ENCODE measurements around the gene IGFL4. TPM values are rescaled to one million over a fixed set of nuclear protein-coding genes. Genes with fewer than 3 reads are reported as not detected.

The IGFL4 gene
- polyA plus RNA-seq, 1 experiment: not detected

DNA sequence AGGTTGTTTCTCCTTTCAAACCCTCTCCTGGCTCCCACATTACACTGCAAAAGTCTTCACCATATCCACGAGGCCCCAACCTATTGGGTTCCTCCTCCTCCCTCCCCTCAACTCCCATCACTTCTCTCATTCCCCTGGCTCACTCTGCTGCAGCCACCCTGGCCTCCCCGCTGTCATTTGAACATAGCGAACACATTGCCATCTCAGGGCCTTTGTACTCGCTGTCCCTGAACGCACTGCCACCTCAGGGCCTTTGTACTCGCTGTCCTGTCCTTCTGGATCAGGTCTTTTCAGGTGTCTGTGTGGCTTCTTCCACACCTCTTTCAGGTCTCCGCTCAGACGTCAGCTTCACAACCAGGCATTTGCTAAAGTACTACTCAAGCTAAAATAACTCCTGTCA lies 43.9 kb downstream of the IGFL4 start:
- Histone ChIP-seq H3K36me3 (ENCODE audit: control insufficient read depth, insufficient read depth, low read length) (no peaks in the 10 kb centered on the region), H3K4me3 (ENCODE audit: low read depth, low read length) (no peak overlapping the region), H3K27me3 (ENCODE audit: control insufficient read depth, insufficient read depth, low read length) (no peaks in the 10 kb centered on the region)
- ChIA-PET CTCF (interaction anchor here (1.6 to 1.7 kb wide), 2 partner anchors 20 to 32 kb away, joined by 3 to 4 read pairs; no protein-coding TSS in a partner anchor), POLR2A (no interaction called here)
- DNase-seq (ENCODE audit: low read depth): no peak
- TF ChIP-seq, protein P1, sequence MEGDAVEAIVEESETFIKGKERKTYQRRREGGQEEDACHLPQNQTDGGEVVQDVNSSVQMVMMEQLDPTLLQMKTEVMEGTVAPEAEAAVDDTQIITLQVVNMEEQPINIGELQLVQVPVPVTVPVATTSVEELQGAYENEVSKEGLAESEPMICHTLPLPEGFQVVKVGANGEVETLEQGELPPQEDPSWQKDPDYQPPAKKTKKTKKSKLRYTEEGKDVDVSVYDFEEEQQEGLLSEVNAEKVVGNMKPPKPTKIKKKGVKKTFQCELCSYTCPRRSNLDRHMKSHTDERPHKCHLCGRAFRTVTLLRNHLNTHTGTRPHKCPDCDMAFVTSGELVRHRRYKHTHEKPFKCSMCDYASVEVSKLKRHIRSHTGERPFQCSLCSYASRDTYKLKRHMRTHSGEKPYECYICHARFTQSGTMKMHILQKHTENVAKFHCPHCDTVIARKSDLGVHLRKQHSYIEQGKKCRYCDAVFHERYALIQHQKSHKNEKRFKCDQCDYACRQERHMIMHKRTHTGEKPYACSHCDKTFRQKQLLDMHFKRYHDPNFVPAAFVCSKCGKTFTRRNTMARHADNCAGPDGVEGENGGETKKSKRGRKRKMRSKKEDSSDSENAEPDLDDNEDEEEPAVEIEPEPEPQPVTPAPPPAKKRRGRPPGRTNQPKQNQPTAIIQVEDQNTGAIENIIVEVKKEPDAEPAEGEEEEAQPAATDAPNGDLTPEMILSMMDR (IDR thresholded peaks at IDR 0.05; ENCODE audit: insufficient read depth, low read depth, low read length): no peak

DNA sequence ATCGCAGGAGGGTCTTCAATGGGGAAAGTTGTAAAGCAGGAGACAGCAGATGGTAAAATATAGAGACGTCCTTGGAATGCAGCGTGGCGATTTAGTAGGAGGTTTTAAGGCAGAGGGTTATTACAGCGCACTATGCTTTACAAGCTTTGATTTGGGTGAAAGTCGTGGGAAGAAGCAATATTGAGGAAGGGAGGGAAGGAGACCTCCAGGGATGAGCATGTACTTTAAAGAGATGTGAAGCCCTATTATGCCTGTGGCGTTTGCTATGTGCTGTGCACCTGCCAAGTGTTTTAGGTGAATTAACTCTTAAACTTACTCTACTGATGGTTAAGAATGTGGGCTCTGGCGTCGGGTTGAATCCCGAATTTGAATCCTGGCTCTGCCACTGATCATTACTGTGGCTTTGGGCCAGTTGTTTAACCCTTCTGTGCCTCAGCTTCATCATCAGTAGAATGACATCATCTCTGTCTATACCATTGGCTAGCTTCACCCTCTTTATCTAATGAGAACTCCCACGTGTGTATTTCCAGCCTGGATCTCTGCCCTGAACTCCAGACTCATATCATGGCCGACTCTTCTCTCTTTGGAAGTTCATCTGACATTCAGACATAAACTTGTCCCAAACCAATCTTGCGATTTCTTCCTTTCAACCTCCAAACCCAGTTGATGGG lies 45.0 kb downstream of the IGFL4 start:
- TF ChIP-seq, protein P1 (IDR thresholded peaks at IDR 0.05; ENCODE audit: insufficient read depth, low read depth, low read length): no peak
- no peak for DNase-seq (ENCODE audit: low read depth)
- Histone ChIP-seq H3K27me3 (ENCODE audit: control insufficient read depth, insufficient read depth, low read length) (no peaks in the 10 kb centered on the region), H3K4me3 (ENCODE audit: low read depth, low read length) (peak overlapping the region; percentile 73), H3K36me3 (ENCODE audit: control insufficient read depth, insufficient read depth, low read length) (no peaks in the 10 kb centered on the region)
- CTCF ChIA-PET: interaction anchor here (0.8 to 3.0 kb wide), 5 partner anchors 14 to 82 kb away, joined by 3 to 21 read pairs (median 3); no protein-coding TSS in a partner anchor
- POLR2A ChIA-PET: no interaction called here

DNA sequence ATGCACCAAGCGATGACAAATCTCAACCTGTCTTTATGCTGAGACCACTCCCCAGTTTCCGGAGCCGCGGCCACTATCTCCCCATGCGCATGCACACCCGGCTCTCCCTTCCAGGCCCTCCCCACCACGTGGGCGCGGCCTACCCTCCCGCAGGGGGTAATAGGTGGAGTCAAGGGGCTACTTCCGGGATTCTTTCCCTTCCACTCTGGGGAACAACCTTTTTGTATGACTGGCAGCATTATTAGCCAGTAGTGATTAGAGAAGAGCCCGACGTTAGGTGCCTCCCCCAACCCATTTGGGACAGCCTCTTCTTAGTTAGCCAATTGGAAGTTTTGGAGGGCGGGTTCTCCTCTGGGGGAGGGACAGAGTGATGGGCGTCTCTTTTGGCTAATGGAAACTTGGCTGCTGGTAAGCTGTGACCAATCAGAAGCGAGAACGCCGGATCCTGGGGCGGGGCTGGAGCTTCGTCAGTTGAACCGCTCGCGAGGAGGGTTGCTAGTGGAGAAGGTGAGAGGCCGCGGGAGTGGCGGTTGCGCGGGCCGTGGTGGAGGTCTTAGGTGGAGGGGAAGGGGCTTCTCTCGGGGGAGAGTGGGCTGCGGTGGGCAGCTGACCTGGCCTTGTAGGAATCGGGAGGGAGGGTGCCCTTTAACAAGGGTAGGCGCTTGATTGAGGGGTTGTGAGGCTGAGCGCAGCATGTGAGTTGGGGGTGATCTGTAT lies 45.6 kb downstream of the IGFL4 start, which contains the start of gene CCDC61:
CCDC61 (plus strand) TSS at position 470 of the 717 bp plus-strand sequence. CDS start 7,552 bp downstream, outside the sequence.
- peak; percentile 98 for DNase-seq (ENCODE audit: low read depth)
- TF ChIP-seq, protein P1 (IDR thresholded peaks at IDR 0.05; ENCODE audit: insufficient read depth, low read depth, low read length): no peak
- CTCF ChIA-PET: interaction anchor here (0.8 to 3.0 kb wide), 4 partner anchors 14 to 83 kb away, joined by 3 to 21 read pairs (median 3); no protein-coding TSS in a partner anchor
- Histone ChIP-seq H3K27me3 (ENCODE audit: control insufficient read depth, insufficient read depth, low read length) (no peaks in the 10 kb centered on the region), H3K4me3 (ENCODE audit: low read depth, low read length) (peak within 1 kb of the TSS; percentile 73), H3K36me3 (ENCODE audit: control insufficient read depth, insufficient read depth, low read length) (no peaks in the 10 kb centered on the region)
- POLR2A ChIA-PET: interaction anchor here (0.6 kb wide), 1 partner anchor 616 kb away, joined by 3 read pairs; no protein-coding TSS in a partner anchor

DNA sequence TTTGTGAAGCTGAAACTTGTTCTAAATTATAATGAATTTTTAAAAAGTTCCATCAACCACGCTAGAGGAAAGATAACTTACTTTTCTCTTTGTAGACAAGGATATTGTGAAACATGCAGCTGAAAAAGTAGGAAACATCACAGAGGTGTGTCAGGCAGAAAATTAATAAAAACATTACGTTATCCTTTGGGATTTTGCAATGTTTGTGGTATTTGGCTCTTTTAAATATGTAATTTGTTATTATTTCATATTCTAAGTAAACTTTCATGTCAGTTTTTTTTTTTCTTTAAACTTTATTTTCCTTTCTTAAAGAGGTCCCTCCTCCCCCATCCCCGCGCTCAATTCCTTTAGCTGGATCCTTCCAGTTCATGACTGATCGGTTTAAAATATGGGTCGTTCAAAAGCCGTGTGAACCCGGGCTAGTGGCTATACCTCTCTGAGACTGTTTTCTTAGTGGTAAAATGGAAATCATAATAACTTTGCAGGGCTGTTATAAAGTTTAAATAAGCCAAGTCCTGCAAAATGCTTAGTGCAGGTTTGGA lies 46.3 kb downstream of the IGFL4 start:
- ChIA-PET POLR2A (interaction anchor here (0.6 kb wide), 1 partner anchor 617 kb away, joined by 3 read pairs; no protein-coding TSS in a partner anchor), CTCF (interaction anchor here (0.6 to 3.0 kb wide), 5 partner anchors 14 to 84 kb away, joined by 3 to 21 read pairs (median 3); no protein-coding TSS in a partner anchor)
- TF ChIP-seq, protein P1 (IDR thresholded peaks at IDR 0.05; ENCODE audit: insufficient read depth, low read depth, low read length): no peak
- Histone ChIP-seq H3K4me3 (ENCODE audit: low read depth, low read length) (peak overlapping the region; percentile 46), H3K27me3 (ENCODE audit: control insufficient read depth, insufficient read depth, low read length) (no peaks in the 10 kb centered on the region), H3K36me3 (ENCODE audit: control insufficient read depth, insufficient read depth, low read length) (no peaks in the 10 kb centered on the region)
- no peak for DNase-seq (ENCODE audit: low read depth)
